ENCODE measurements around the gene POLD3. TPM values are rescaled to one million over a fixed set of nuclear protein-coding genes. Genes with fewer than 3 reads are reported as not detected.

POLD3 gene
- total and polyA plus RNA-seq, 8 donors: 4.7 to 85.7 (median 15.4) TPM

GRCh38 chr11:74641289-74641688 is 48.9 kb downstream of the POLD3 start:
- TF ChIP-seq POLR2A (IDR thresholded peaks at IDR 0.05): no peak
- TF ChIP-seq CTCF (IDR thresholded peaks at IDR 0.05): no peak
- TF ChIP-seq EP300 (IDR thresholded peaks at IDR 0.05): no peak
- no peak for TF ChIP-seq POLR2AphosphoS5 (IDR thresholded peaks at IDR 0.05)

GRCh38 chr11:74641905-74642304 is 49.5 kb downstream of the POLD3 start:
- TF ChIP-seq EP300 (IDR thresholded peaks at IDR 0.05) (no peak), CTCF (IDR thresholded peaks at IDR 0.05) (no peak), POLR2A (IDR thresholded peaks at IDR 0.05) (no peak), POLR2AphosphoS5 (IDR thresholded peaks at IDR 0.05) (peak in 1 of 3 donors; percentile 7)
- WGBS, 5 donors: 86 to 93% (median 91%) methylated on average over 4 of the region's 4 CpGs
- intact Hi-C loops (cut with DNase I; ENCODE audit: low total_unique reads): no loop called here
- no peaks in the 10 kb centered on the region for H3K9me3 ChIP-seq
- no peak for DNase-seq
- peak overlapping the region in 4 of 5 donors; percentile 22 to 85 (median 63) for H3K27ac ChIP-seq
- no peak overlapping the region for H3K4me3 ChIP-seq
- H3K27me3 ChIP-seq: no peaks in the 10 kb centered on the region
- H3K36me3 ChIP-seq: peaks cover 4 to 58% (median 39%) of the 10 kb centered on the region in 4 donors
- H3K4me1 ChIP-seq: peaks cover 0 to 57% (median 14%) of the 10 kb centered on the region in 4 donors

More at GRCh38 chr11:74641289-74641688, 48.9 kb downstream of the POLD3 start:
- peaks cover 0 to 52% (median 15%) of the 10 kb centered on the region in 4 donors for H3K4me1 ChIP-seq
- no peaks in the 10 kb centered on the region for H3K9me3 ChIP-seq
- intact Hi-C loops (cut with DNase I; ENCODE audit: low total_unique reads): no loop called here
- DNase-seq: no peak
- no peak overlapping the region for H3K4me3 ChIP-seq
- no peaks in the 10 kb centered on the region for H3K27me3 ChIP-seq
- peaks cover 4 to 62% (median 41%) of the 10 kb centered on the region in 4 donors for H3K36me3 ChIP-seq
- H3K27ac ChIP-seq: peak overlapping the region in 4 of 5 donors; percentile 22 to 85 (median 54)
- 48 to 69% (median 55%) methylated on average over 8 of the region's 8 CpGs for WGBS, 5 donors

GRCh38 chr11:74642912-74643311 is 50.5 kb downstream of the POLD3 start:
- Histone ChIP-seq H3K27me3 (no peaks in the 10 kb centered on the region), H3K27ac (peak overlapping the region in 4 of 5 donors; percentile 55 to 85 (median 69)), H3K36me3 (peaks cover 4 to 65% (median 38%) of the 10 kb centered on the region in 4 donors), H3K9me3 (no peaks in the 10 kb centered on the region), H3K4me1 (peaks cover 0 to 57% (median 14%) of the 10 kb centered on the region in 4 donors), H3K4me3 (no peak overlapping the region)
- DNase-seq: no peak
- TF ChIP-seq CTCF (IDR thresholded peaks at IDR 0.05) (no peak), EP300 (IDR thresholded peaks at IDR 0.05) (no peak), POLR2AphosphoS5 (IDR thresholded peaks at IDR 0.05) (no peak), POLR2A (IDR thresholded peaks at IDR 0.05) (no peak)
- intact Hi-C loops (cut with DNase I; ENCODE audit: low total_unique reads): no loop called here
- WGBS, 5 donors: 93 to 96% (median 95%) methylated on average over 5 of the region's 5 CpGs

GRCh38 chr11:74644081-74644480 is 51.7 kb downstream of the POLD3 start:
- H3K4me1 ChIP-seq: peaks cover 0 to 45% (median 11%) of the 10 kb centered on the region in 4 donors
- WGBS, 5 donors: 64 to 93% (median 81%) methylated on average over 4 of the region's 4 CpGs

More at GRCh38 chr11:74644081-74644480, 51.7 kb downstream of the POLD3 start:
- DNase-seq: peak in 1 of 2 donors; percentile 44
- no peaks in the 10 kb centered on the region for H3K27me3 ChIP-seq
- peaks cover 4 to 69% (median 32%) of the 10 kb centered on the region in 4 donors for H3K36me3 ChIP-seq
- intact Hi-C loops (cut with DNase I; ENCODE audit: low total_unique reads): no loop called here
- peak overlapping the region in 4 of 5 donors; percentile 55 to 85 (median 69) for H3K27ac ChIP-seq
- no peak overlapping the region for H3K4me3 ChIP-seq
- TF ChIP-seq CTCF (IDR thresholded peaks at IDR 0.05) (no peak), POLR2A (IDR thresholded peaks at IDR 0.05) (no peak), POLR2AphosphoS5 (IDR thresholded peaks at IDR 0.05) (peak in 2 of 3 donors; percentile 25 to 47)
- H3K9me3 ChIP-seq: no peaks in the 10 kb centered on the region

Data from stomach (tissue), 9 donors.